Vagina (tissue), 2 donors: ENCODE measurements around the gene SEMA6A.

Experiments used
- POLR2A ChIP-seq, 2 donors: fragments of 450-650 bp; IDR thresholded peaks; one replicate each; pipeline ENCODE4 v1.6.1; 2017; ENCODE audit warnings: antibody characterized with exemption in 2 of 2, mild to moderate bottlenecking in 2 of 2, moderate library complexity in 2 of 2
- POLR2AphosphoS5 ChIP-seq, 2 donors: sonication (generic); formaldehyde crosslinking; IDR thresholded peaks; one replicate each; pipeline ENCODE4 v1.9.0; 2017; ENCODE audit warnings: antibody characterized with exemption in 2 of 2, mild to moderate bottlenecking in 2 of 2, low read depth in 1 of 2; ENCODE audit not compliant: insufficient read depth in 1 of 2
- TF ChIP-seq, protein P1 (sequence below), 3 experiments: fragments of 450-650 bp in 2 of 3; fragments of 200-600 bp in 1 of 3; sonication (generic) in 1 of 3; IDR thresholded peaks; one replicate each; pipeline ENCODE4 v1.5.1; 2017 to 2019; ENCODE audit warnings: antibody characterized with exemption in 3 of 3, mild to moderate bottlenecking in 2 of 3, moderate library complexity in 2 of 3

DNA sequence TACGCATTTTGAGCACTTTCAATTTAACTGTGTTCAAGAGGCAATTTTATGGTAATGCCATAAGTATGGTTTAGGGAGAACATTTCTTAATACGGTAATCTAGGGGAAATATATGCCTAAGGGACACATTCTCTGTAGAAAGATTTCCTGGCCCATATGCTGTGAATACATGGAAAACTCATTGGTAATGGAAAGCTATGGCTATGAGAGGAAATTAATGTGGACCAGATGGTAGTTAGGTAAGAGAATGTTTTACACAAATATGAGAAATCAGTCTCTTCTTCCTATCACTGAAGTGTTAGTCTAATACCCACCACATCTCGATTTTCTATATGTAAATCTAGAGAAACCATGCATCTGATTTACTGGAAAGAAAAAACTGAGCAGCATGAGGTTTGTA lies 105.0 kb downstream of the SEMA6A start:
- TF ChIP-seq, protein P1, sequence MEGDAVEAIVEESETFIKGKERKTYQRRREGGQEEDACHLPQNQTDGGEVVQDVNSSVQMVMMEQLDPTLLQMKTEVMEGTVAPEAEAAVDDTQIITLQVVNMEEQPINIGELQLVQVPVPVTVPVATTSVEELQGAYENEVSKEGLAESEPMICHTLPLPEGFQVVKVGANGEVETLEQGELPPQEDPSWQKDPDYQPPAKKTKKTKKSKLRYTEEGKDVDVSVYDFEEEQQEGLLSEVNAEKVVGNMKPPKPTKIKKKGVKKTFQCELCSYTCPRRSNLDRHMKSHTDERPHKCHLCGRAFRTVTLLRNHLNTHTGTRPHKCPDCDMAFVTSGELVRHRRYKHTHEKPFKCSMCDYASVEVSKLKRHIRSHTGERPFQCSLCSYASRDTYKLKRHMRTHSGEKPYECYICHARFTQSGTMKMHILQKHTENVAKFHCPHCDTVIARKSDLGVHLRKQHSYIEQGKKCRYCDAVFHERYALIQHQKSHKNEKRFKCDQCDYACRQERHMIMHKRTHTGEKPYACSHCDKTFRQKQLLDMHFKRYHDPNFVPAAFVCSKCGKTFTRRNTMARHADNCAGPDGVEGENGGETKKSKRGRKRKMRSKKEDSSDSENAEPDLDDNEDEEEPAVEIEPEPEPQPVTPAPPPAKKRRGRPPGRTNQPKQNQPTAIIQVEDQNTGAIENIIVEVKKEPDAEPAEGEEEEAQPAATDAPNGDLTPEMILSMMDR (IDR thresholded peaks at IDR 0.05), result no peak
- TF ChIP-seq POLR2AphosphoS5 (IDR thresholded peaks at IDR 0.05; ENCODE audit: insufficient read depth in 1 of 2, low read depth in 1 of 2), result no peak
- TF ChIP-seq POLR2A (IDR thresholded peaks at IDR 0.05), result no peak
